ENCODE results near the gene PRKN.

Gene PRKN

DNA sequence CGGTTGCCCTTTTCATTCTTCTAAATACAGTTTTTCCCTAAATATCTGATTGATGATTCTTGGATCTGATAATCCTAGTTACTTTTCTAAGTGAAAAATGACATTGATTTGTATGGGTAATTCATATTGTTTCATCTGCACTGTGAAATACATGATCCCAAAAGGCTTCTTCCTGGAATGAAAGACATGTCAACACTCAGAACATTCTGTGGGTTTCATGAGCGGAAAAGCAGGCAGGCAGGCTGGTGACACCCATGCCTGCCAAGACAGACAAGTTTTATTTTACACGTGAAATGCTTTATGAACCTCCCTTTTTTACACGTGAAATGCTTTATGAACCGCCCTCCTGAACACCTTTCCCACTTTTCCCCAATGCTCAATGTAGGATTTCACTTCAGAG lies 105.0 kb downstream of the PRKN start:
- H3K27me3 ChIP-seq (ENCODE audit: insufficient read depth, poor library complexity, severe bottlenecking), result no peaks in the 10 kb centered on the region
- no peak for DNase-seq (ENCODE audit: low read depth in 1 of 2, low spot score in 1 of 2)
- no peak overlapping the region for H3K27ac ChIP-seq (replicated peaks)
- no peak overlapping the region for H3K4me3 ChIP-seq (replicated peaks; ENCODE audit: insufficient read depth, low read length)
- TF ChIP-seq REST (IDR thresholded peaks at IDR 0.05; ENCODE audit: insufficient replicate concordance, low read depth) (no peak), POLR2AphosphoS5 (IDR thresholded peaks at IDR 0.05; ENCODE audit: low read depth) (no peak), SPI1 (IDR thresholded peaks at IDR 0.05; ENCODE audit: borderline replicate concordance, low read depth) (no peak), GABPA (IDR thresholded peaks at IDR 0.05; ENCODE audit: low read depth) (no peak)
- TF ChIP-seq, protein P1, sequence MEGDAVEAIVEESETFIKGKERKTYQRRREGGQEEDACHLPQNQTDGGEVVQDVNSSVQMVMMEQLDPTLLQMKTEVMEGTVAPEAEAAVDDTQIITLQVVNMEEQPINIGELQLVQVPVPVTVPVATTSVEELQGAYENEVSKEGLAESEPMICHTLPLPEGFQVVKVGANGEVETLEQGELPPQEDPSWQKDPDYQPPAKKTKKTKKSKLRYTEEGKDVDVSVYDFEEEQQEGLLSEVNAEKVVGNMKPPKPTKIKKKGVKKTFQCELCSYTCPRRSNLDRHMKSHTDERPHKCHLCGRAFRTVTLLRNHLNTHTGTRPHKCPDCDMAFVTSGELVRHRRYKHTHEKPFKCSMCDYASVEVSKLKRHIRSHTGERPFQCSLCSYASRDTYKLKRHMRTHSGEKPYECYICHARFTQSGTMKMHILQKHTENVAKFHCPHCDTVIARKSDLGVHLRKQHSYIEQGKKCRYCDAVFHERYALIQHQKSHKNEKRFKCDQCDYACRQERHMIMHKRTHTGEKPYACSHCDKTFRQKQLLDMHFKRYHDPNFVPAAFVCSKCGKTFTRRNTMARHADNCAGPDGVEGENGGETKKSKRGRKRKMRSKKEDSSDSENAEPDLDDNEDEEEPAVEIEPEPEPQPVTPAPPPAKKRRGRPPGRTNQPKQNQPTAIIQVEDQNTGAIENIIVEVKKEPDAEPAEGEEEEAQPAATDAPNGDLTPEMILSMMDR (IDR thresholded peaks at IDR 0.05; ENCODE audit: insufficient read depth, low read length), result no peak

DNA sequence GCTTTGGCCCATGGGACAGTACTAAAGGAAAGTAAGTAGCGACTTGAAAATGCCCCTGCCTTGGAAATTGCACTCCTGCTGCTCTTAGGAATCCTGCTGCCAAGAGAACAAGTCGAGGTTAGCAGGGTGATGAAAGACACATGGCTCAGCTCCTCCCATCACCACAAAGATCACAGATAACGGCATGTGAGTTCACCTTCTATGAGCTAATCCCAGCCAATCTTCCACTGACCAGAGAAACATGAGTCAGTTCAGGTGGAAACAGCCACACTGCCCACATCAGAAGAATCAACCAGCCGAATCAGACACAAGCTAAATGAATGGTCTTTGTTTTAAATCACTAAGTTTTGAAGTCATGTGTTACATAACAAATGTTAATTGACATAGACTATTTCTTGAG lies 106.3 kb downstream of the PRKN start:
- Histone ChIP-seq H3K4me3 (replicated peaks; ENCODE audit: insufficient read depth, low read length) (no peak overlapping the region), H3K27me3 (ENCODE audit: insufficient read depth, poor library complexity, severe bottlenecking) (peaks cover 2% of the 10 kb centered on the region), H3K27ac (replicated peaks) (no peak overlapping the region)
- TF ChIP-seq, protein P1 (IDR thresholded peaks at IDR 0.05; ENCODE audit: insufficient read depth, low read length), result no peak
- TF ChIP-seq GABPA (IDR thresholded peaks at IDR 0.05; ENCODE audit: low read depth), result no peak
- no peak for TF ChIP-seq POLR2AphosphoS5 (IDR thresholded peaks at IDR 0.05; ENCODE audit: low read depth)
- TF ChIP-seq REST (IDR thresholded peaks at IDR 0.05; ENCODE audit: insufficient replicate concordance, low read depth), result no peak
- TF ChIP-seq SPI1 (IDR thresholded peaks at IDR 0.05; ENCODE audit: borderline replicate concordance, low read depth), result no peak
- peak in 1 of 2 experiments; percentile 2 for DNase-seq (ENCODE audit: low read depth in 1 of 2, low spot score in 1 of 2)

DNA sequence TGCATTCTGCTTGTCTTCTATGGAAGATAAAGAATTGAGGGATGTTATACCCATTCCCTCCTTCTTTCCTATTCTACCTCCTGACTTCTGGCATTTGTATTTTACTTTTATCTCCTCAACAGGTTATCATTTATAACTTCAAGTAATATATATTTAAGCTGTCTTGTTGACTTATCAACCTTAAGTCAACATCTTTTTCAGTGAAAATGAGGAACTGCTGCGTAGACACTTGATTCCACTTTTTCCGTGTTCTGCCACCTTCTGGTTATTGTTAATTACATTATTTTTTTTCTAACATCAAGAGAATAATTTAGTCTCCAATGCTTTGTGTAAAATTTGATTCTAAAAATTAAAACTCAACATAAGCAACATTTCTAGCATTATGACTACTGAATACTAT lies 107.5 kb downstream of the PRKN start:
- Histone ChIP-seq H3K4me3 (replicated peaks; ENCODE audit: insufficient read depth, low read length) (no peak overlapping the region), H3K27ac (replicated peaks) (no peak overlapping the region), H3K27me3 (ENCODE audit: insufficient read depth, poor library complexity, severe bottlenecking) (peaks cover 2% of the 10 kb centered on the region)
- peak; percentile 92 for TF ChIP-seq SPI1 (IDR thresholded peaks at IDR 0.05; ENCODE audit: borderline replicate concordance, low read depth)
- TF ChIP-seq GABPA (IDR thresholded peaks at IDR 0.05; ENCODE audit: low read depth), result no peak
- no peak for DNase-seq (ENCODE audit: low read depth in 1 of 2, low spot score in 1 of 2)

- no peak overlapping the region for H3K4me3 ChIP-seq (replicated peaks; ENCODE audit: insufficient read depth, low read length)
- H3K27ac ChIP-seq (replicated peaks), result no peak overlapping the region
- H3K27me3 ChIP-seq (ENCODE audit: insufficient read depth, poor library complexity, severe bottlenecking), result peaks cover 2% of the 10 kb centered on the region
- TF ChIP-seq GABPA (IDR thresholded peaks at IDR 0.05; ENCODE audit: low read depth) (no peak), REST (IDR thresholded peaks at IDR 0.05; ENCODE audit: insufficient replicate concordance, low read depth) (no peak), SPI1 (IDR thresholded peaks at IDR 0.05; ENCODE audit: borderline replicate concordance, low read depth) (no peak), POLR2AphosphoS5 (IDR thresholded peaks at IDR 0.05; ENCODE audit: low read depth) (no peak)
- TF ChIP-seq, protein P1 (IDR thresholded peaks at IDR 0.05; ENCODE audit: insufficient read depth, low read length), result no peak
- no peak for DNase-seq (ENCODE audit: low read depth in 1 of 2, low spot score in 1 of 2)
Observed at GRCh38 chr6:162618448-162619002, 109.0 kb downstream of the PRKN start.
